NOMO-1 treated with dmso at 0.1 percent for 144 hours (cell line): Measurements from ENCODE around the gene FAM204A.

Source experiments
- DNase-seq: peaks from one replicate; lab custom pipeline; 2025; ENCODE audit not compliant: unreplicated experiment; lab: John Stamatoyannopoulos, UW

Gene FAM204A

DNA sequence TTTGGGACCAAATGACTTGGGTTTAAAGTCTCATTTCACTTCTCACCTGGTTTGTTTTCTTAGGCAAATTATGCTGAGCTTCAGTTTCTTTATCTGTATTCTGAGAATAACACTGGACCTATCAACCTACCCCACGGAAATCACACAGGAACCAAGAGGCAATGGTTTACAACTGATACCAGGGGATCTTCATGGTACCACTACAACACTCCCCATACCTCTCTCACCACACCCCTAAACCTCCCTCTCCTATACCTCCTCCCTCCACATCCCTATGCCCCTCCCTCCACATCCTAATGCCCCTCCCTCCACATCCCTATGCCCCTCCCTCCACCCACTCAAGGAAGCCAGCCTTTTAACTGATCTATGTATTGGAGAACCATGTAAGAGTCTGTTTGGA lies 9.9 kb downstream of the FAM204A start:
- DNase-seq: no peak

DNA sequence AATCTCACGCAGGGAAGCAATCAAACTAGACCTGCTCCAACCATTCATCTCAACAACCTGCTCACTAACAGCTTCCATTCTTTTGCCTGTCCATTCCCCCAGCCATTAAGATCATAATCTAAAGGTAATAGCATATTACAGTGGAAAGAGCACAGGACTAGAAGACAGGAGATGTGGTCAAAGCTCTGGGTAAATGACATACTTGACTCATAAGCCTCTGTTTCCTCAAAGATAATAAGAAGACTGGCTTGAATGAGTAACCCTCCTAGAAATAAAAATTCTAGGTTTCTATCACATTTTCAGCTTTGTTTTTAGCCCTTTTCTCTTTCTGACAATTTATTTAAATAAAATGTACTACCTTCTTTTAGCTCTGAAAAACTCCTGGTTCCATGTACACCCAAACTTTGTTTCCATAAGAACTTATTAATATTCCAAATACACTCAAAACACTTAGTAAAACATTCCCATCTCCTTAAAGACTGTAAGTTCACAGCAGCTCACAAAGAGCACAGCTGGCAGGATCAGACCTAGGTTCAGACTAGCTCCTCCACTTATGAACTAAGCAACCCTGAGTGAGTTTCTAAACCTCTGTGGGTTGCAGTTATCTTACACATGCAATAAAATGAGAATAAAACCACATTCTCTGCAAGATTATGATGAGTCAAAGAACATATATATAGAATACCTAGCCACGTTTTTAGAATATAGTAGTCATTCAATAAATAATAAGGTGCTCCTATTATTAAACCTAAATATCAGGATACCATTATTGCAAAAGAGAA lies 11.6 kb downstream of the FAM204A start:
- DNase-seq: no peak

DNA sequence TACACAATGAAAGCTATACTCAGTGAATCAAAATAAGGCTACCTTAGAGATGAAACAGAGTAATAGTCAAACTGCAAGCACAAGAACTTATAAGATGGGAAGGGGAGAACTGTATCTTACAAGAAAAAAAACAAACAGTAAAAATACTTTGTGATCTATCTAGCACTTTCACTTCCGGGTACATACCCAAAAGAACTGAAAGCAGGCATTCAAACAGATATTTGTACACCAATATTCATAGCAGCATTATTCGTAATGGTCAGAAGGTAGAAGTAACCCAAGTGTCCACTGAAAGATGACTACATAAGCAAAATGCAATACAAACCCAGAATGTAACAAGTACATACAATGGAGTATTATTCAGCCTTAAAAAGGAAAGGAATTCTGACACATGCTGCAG lies 18.0 kb downstream of the FAM204A start:
- DNase-seq: no peak

DNA sequence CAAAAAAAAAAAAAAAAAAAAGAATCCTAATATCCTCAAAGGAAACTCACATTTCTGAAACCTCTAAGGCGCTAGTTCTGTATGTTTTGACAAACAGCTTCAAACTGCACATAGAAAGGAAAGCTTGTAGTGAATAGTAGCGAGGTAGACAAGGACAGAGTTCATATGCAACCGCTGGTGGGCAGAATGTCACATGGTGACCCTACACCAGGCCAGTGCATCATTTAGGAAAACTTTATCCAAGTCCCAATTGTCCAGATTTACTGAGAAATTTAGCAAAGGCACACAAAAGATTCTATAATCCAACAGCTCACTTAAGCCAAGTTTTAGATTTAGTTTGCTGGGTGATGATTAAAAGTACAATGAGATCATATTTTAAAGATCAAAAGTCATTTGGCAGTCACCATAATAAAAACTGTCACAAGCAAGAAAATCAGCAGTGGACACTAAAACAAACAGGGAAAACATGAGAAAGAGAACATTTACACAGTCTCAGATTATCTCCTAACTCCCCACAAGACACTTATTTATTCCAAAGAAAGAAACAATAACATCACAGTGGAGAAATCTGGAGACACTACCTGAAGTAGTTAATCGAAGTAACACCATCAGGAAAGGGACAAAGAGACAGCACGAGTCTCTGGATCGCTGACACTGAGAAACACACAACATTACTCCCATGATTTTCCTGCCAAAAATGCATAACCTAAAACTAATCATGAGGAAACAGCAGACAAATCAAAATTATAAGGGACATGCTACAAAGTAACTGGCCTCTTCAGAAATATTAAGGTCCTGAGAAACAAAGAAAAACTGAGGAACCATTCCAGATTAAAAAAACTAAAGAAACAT lies 20.2 kb downstream of the FAM204A start:
- no peak for DNase-seq

DNA sequence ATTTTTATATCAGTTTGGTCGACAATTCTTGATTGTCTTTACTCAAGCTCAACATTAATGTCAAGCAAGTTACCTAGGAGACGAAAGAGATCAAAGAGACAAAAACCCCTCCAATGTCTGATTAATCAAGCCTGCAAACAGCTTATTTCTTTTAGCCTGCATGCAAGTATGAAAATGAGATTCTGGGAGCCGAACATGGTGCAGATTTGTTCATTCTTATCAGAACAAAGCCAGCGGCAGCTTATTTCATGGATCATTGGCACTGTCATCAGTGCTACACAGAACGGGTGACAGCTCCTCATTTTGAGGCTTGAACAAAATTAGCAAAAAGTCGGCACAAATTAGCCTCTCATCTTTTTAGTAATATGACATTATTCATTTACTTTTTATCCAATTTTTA lies 26.5 kb downstream of the FAM204A start:
- DNase-seq: no peak

DNA sequence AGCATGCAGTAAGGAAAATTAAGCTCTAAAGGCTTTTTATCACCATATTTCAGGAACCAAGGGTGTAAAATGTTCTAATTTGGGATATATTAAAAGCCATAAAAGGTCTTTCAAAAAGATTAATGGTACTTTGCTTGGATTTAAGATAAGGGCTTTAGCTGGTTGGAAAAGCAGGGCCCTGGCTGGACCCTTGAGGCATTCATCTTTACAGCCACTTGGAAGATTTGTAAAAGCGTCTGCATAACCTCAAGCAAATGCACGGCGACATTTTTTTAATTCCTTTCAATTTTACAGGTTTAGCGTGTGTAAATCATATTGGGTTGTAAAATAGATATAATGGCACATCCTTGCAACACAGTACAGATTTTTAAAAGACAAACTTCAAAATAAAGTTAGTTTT lies 27.2 kb downstream of the FAM204A start:
- DNase-seq: no peak

DNA sequence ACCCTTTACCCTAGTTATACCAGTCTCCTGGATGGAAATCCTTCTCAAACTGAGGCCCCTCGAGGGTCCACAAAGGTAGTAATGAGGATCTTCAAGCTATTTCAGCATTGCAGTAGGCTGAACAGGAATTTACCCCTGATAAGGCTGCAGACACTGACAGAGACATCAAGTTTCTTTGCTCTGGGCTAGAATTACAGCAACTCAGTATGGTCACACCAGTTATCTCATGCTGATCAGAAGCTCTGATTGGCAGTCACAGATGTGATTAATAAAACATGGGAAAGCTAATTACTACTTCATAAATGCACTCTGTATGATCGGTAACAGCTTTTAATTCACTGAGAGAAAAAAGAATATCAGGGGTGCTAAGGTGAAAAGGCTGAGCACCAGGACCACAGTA lies 30.6 kb downstream of the FAM204A start:
- DNase-seq: no peak

DNA sequence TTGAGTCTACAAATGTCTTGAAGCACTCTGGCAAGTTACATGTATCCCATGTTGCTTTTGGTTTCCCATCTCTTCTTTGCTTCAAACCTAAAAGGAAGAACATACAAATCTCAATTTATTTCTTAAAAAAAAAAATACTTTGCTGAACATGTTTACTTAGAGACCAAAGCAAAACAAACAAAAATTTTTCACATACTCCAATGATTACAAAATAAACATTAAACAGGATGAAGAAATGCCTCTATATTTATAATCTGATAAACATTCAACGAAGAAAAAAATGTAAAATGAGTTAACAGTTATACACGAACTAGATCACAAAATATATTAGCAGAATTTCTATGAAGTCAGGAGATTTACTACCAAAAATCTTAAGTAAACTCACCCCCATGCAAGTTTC lies 31.3 kb downstream of the FAM204A start:
- DNase-seq: no peak

DNA sequence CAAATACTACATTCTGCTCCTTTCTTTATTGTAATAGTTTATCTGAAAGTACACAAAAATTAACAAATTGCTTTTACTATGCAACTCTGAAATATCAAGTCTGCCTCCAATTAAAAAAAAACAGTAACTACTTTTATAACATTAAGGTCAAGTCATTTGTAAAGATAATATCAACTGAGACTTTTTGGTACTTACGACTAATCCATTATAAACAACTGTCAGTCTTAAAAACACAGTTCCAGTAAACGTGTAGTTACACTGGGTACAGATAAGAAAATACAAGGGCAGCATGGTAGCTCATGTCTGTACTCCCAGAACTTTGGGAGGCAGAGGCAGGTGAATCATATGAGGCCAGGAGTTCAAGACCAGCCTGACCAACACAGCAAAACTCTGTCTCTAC lies 32.2 kb downstream of the FAM204A start:
- no peak for DNase-seq

DNA sequence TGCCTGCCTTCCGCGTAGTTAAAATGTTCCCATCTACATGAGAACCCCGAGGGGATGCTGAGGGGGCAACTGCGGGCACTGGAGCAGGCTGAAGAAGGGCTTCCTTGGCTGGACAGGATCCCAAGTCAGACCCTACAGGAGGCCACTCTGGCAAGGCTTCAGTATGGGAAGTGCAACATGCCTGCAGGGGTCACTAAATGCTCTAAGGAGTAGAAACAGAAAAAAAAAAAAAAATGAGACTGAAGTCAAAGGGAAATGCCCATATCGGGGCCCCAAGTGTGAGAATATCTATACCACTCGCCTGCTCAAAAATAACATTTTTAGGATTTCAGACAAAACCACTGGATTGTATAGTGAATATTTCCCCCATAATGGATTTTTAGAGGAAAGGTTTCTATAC lies 33.5 kb downstream of the FAM204A start:
- no peak for DNase-seq

DNA sequence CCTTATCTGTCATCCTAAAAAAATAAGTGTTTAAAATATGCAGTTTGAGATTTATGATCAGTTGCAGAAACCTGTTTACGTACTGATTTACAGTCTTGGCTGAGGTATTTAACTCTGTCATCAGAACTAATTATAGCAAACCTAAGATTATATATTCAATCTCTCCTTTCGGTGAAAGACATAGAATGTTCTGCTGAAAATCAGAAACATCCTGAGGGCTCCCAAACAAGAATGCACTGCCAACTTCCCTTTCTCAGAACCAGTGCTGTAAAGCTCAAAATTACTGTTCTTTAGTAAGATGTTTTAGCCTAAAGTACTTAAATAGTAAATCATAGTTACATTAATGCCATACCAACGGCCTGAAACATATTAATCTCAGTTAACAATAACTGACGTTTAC lies 34.3 kb downstream of the FAM204A start:
- DNase-seq: no peak

DNA sequence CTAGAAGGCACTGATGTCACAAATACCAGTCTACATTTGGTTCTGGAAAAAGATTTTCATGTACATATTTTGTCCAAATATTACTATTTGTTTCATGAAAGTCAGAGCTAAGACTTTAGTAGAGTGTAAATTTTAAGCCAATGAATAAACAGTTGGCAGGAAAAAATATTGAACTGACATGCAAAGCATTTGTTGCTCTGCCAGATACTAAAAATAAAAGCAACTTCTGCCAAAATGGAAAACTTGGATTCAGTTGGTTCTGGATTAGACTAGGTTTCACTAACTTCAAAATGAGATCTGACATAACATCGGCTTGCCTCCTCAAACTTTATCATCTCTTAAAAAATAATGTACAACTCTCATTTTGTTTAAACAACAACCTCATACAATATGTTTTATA lies 34.9 kb downstream of the FAM204A start:
- no peak for DNase-seq

DNA sequence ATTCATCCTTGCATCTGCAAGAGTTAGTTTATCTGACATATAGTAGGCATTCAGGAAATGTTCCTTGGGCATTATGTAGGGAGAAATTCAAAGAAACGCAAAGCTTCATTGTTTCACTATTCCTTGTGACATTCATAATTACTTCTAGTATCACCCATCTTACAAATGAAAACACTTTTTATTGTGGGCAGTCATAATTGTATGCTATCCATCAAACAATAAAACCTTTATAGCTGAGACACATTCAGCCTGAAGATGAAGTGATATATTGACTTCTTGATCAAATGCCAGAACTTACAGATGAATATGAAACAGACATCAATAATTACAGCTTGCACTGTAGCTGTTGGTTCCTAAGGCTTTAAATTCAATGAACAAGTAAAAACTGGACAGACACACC lies 36.4 kb downstream of the FAM204A start:
- DNase-seq: no peak

DNA sequence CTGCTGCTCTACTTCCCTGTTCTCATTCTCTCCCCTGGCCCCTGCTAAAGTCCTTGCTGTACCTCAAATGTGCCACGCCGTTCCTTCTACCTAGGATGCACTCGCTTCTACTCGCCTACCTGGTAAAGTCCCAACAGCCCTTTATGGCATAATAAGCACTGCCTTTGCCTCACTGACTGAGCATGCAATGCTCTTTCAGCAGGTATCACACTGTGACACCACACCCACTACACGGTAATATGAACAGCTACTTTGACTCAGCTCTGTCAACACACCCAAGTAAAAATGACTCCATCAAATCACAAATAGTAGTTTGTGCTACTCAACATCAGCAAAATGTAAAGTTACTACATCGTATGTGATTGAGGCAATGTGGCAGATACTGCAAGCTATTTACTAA lies 37.6 kb downstream of the FAM204A start:
- DNase-seq: no peak

DNA sequence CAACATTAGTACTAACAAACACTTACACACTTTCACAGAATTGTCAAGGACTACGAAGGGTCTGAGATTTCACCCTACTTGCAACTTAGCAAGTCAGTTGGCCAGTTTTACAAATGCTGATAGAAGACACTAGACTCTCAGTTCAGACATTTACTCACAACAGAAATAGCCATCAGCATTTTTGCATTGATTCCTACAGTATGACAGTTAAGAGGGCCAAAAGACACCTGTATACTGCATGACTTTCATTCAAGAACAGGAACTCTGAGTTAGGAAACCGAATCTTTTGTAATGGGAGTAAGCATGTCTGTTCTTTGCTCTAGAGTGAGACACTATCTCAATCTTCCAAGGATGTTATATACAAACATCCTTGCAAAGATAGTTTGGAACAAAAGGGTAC lies 40.9 kb downstream of the FAM204A start:
- DNase-seq: no peak

DNA sequence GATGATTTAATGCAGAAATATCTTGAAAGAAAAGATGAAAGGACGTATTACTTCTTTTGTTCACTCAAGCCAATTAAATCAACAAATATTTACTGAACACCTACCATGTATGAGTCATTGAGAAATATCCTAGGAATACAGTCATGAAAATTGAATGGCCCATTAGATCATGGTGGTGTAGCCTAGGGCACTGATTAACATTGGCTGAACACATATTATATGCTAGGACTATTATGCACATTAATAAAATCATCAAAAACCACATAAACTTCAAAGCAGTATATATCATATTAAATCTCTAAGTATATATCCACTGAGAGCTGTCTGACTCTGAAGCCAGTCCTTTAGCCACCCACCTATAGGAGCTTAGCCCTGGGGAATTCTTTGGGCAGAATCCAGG lies 41.8 kb downstream of the FAM204A start:
- no peak for DNase-seq

DNA sequence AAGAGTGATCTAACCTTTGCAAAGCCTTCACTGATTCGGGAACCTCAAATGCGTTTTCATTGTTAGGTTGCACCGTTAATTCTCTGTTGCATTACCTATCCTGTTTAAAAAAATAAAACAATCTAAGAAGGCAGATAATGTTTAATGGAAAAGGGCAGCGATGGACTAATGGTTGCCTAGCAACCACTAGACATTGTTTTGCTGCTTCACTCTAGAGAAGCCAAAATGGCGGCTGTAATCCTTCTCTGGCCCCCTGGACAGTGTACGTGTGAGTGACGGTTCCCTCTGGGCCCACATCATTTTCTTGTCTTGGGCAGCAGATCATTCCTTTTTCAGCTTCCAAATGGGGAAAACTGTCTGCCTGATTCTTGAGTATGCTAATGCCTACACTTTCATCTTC lies 43.3 kb downstream of the FAM204A start:
- no peak for DNase-seq

DNA sequence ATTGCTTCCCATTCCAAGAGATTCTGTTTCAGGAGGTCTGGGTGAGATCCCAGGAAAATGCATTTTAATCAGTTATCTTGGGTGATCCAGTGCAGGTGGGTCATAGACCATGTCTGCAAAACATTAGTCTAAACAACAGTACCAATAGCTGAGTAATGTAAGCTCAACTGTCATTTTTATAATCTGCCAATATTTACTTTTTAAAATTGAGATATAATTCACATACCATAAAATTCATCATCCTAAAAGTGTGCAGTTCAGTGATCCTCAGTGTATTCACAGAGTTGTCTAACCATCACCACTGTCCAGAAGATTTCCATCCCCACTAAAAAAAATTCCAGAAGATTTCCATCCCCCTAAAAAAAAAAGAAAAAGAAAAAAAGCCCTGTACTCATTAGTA lies 51.0 kb downstream of the FAM204A start:
- DNase-seq: no peak

DNA sequence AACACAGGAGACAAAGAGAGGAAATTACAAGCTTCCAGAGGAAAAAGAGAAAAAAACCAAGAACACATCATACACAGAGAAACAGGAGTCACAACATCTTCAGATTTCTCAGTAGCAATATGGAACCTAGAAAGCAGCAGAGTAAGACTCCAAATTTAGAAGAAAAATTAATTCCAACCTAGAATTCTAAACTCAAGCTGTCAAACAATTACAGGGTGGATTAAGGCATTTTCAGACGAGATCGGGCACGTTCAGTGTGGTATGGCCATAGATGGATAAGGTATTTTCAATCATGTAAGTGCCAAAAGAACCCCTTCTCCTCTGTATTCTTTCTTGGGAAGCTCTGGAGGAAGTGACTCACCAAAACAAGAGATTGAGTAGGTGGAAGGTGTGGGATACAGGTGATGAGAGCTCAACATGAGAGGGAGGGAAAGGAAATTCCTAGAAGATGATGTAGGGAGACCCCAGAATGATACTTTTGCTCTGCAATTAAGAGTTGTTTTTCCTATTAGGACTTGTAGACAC lies 51.6 kb downstream of the FAM204A start:
- no peak for DNase-seq

DNA sequence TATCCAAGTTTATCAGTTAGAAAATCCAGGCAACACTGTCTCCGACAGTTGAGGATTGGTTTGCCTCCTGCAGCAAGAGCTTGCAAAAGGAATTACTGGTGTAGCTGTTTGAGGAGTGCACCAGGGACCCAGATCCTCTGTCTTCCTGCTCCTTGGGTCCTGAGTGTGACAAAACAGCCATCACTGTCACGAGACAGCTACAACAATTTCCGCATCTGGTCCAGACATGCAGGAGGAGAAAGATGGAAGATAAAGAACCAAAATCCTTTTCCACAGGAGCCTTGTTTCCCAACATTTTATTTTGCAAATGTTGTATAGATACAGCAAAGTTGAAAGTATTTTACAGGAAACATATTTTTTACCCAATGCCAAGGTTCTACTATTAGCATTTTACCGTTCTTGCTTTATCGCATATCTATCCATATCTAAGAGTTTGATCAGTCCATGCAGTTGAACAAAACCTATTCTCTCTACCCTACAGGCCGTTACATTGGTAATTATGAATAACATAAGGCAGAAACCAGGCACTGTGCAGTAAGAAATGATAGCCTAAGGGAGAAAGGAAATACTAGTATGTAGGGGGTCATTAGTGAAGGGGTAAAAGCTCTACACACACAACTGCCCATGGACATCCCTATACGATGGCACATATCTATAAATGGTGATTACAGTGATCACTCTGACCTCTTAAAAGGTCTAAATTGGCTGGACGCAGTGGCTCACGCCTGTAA lies 54.9 kb downstream of the FAM204A start:
- DNase-seq: no peak

DNA sequence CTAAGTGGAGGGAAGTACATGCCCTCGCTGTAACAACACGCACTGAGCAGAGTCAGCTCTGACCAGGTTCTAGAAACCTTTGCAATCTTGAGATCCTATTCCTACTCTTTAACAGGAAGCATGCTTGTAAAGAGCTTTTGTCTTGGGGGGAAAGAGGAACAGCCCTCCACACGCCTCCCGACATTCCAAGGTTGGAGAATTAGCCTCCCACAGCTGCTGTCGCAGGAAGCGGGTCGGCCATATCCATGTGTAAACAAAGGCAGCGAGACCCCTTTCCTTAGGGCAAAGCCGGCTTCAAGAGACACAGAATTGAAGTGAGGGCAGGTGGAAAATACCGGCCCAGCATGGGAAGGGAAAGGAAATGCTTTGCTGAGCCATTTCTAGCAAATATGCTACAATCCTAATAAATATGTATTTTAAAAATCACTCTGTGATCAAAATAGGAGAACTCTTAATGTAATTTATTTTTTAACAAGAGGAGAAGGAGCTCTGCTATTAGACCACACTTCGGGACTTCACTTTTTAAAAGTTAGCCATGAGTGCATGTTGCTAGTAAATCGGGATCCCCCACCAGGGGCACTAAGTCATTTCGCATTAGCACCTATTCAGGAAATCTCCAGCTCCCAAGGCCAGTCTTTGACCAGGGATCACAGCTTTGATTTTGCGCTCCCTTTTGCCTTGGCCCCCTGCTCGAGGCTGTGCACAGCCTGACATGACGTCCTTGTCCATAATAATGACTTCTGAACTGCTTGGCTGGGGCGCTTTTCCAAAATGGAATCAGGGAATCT lies 55.9 kb downstream of the FAM204A start:
- no peak for DNase-seq
